ENCODE results near the gene DMRT3.

GRCh38 chr9:975740-976257 is 656 bp upstream of the DMRT3 start:
- TF ChIP-seq AR (CRISPR knock-in tag; IDR thresholded peaks at IDR 0.05) = no peak
- no peak for TF ChIP-seq CTCF (IDR thresholded peaks at IDR 0.05)
- no peak for TF ChIP-seq USF1 (CRISPR knock-in tag; IDR thresholded peaks at IDR 0.05)
- no peak for TF ChIP-seq NR3C1 (CRISPR knock-in tag; conservative IDR thresholded peaks at IDR 0.05; ENCODE audit: low read depth)
